GM12872 (cell line): Measurements from ENCODE around the gene SMG6.

Experiments
- CTCF ChIP-seq: IDR thresholded peaks from 3 replicates; pipeline ENCODE4 v1.5.1; 2011; ENCODE audit warnings: low read depth, mild to moderate bottlenecking, low read length, moderate library complexity; ENCODE audit not compliant: insufficient read depth

The SMG6 gene

GRCh38 chr17:2122641-2123302 lies 180.8 kb downstream of the SMG6 start:
- 0 out of 3 replicates have a peak, but pooled peaks have one; percentile 16 for TF ChIP-seq CTCF

- no peak for TF ChIP-seq CTCF
Measured at GRCh38 chr17:2120586-2121335, 182.8 kb downstream of the SMG6 start.

GRCh38 chr17:2113279-2113622 lies 190.3 kb downstream of the SMG6 start:
- no peak for TF ChIP-seq CTCF

GRCh38 chr17:2111691-2112090 lies 191.9 kb downstream of the SMG6 start:
- no peak for TF ChIP-seq CTCF

GRCh38 chr17:2110436-2110835 lies 193.1 kb downstream of the SMG6 start:
- no peak for TF ChIP-seq CTCF

- TF ChIP-seq CTCF = no peak
Measured at GRCh38 chr17:2108170-2108569, 195.4 kb downstream of the SMG6 start.

GRCh38 chr17:2107506-2107905 lies 196.1 kb downstream of the SMG6 start:
- no peak for TF ChIP-seq CTCF
